HG02943 (cell line): ENCODE results near the gene OSBPL7.

Experiments
- ATAC-seq: cut with Tn5 transposase; IDR thresholded peaks from one replicate; pipeline ENCODE4 v1.9.1; 2021; ENCODE audit warnings: mild to moderate bottlenecking, low read depth, moderate library complexity; ENCODE audit not compliant: unreplicated experiment

The OSBPL7 gene, protein sequence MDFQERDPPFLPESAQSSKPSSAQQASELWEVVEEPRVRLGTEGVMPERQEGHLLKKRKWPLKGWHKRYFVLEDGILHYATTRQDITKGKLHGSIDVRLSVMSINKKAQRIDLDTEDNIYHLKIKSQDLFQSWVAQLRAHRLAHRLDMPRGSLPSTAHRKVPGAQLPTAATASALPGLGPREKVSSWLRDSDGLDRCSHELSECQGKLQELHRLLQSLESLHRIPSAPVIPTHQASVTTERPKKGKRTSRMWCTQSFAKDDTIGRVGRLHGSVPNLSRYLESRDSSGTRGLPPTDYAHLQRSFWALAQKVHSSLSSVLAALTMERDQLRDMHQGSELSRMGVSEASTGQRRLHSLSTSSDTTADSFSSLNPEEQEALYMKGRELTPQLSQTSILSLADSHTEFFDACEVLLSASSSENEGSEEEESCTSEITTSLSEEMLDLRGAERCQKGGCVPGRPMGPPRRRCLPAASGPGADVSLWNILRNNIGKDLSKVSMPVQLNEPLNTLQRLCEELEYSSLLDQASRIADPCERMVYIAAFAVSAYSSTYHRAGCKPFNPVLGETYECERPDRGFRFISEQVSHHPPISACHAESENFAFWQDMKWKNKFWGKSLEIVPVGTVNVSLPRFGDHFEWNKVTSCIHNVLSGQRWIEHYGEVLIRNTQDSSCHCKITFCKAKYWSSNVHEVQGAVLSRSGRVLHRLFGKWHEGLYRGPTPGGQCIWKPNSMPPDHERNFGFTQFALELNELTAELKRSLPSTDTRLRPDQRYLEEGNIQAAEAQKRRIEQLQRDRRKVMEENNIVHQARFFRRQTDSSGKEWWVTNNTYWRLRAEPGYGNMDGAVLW

DNA sequence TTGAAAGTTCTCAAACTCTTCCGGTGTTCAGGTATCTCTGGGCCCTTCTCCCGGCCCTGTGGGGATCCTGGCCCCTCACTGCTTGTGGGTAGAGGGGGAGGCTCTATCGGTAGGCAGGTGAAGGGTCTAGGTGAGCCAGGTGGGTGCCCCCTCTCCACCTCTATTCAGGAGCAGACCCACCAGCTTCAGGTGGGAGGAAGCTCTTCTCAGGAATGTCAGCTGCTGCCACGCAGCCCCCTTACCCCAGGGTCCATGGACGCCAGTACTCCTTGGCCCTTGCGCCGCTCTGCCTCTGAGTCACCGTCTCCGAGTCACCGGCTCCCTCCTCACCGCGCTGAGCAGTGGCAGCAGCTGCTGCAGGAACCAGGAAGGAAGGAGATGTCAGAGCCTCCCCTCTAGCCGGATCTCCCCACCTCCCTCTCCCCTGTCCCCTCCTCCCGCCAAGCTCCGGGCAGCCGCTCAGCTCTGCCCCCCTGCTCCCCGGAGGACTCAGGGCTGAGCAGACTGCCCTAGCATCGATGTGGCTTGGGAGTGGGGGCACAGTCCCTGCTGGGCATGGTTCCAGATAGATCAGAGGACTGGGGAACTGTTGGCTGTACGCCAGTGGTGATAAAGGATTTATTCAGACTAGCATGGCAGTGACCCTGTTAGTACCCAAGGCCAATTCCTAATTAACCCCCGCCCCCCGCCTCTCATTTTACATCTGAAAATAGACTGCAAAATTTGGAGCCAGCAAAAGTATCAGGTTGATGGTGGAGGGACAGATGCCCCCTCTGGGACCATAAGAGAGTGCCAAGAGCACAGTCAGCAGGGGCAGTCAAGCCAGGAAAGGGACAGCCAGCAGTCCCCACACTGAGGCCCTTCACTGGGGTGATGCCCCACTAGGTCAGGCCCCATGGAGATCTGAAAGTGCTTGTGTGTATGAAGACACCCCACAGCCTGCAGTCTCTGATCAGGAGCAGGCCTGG, at the start of gene OSBPL7:
Gene OSBPL7 (minus strand): TSS at position 371 of the 968 bp plus-strand sequence. CDS start 1,516 bp downstream, outside the sequence.
- ATAC-seq: no peak

DNA sequence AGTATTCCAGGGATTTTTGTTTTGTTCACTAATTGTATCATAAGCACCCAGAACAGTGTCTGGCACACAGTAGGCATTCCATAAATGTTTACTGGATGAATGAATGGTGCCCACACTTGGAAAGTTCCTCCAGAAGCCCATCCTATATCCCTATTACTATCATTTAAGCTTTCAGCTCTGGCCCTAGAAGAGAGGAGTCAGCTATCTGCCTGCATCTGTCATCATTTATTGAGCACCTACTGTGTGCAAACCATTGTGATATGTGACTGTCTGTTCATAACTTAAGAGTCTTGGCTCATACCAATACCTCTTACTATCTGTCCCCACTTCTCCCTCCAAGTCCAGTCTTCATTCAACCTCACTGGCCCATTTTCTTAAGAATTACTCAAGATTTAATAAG, 49.5 kb upstream of the OSBPL7 start:
- ATAC-seq: no peak

DNA sequence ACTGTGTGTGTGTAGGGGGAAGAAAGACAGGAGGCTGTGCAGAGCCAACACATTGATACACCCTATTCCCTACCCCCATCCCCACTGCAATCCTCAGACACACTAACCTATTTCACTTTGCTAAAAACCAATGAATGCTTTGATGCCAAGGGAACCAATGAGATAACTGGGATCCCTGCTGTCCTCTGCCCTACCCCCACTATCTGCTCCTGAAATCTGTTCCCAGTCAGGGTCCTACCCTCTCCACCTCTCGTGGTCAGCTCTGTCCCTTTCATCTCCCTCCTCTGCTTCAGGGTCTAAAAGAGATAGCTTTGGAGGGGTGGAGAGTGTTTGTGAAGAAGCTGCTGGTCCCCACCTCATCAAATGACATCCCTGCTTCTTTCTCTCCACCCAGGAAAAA, 48.5 kb upstream of the OSBPL7 start:
- ATAC-seq: no peak

DNA sequence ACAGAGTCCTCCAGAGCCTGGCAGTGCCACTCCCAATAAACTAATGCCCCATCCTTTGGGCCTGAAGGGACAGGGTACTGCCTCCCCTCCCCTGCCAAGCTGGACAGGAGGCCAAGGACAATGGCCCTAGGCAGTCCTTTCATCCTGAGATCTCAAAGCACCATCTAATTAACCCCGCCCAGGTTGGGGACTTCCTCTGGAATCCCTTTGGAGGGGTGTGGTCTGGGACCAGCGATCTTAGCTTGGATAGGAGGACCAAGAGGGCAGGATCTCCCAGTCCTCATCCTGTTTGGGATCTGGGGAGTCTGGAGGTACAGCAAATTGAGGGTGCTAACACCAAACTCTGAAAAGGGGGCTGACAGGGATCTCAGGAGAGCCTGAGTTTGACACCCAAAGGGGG, 47.5 kb upstream of the OSBPL7 start:
- ATAC-seq: no peak

DNA sequence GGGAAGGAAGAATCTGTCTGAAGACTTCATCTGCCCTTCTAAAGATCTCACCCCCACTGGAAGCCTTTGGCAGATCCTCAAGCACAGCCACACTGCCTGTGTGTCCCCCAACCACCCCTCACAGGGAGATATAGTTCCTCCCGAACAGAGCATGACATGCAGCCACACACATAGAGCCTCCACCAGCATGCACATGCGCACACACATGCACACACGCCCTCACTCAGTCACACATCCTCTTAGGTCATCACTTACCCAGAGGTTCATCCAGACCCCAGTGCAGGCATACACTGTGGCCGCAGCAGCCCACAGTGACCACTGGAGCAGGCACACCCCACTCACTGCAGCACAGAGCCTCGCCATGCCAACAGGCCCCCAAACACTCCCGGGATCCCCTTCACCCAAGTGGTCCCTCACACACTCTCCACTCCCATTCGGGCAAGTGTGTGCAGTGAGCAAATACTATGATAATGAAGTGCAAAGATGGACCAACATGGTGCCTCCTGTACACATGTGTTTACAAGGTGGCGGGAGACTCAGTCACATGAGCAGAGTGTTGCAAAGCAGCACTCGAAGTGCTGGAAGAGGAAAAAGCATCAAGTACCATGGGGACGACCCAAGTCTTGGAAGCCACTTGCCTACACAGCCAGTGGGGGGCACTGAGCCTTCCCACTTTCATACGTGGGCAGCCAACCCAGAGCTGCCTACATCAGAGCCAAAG, 46.4 kb upstream of the OSBPL7 start:
- ATAC-seq: no peak

DNA sequence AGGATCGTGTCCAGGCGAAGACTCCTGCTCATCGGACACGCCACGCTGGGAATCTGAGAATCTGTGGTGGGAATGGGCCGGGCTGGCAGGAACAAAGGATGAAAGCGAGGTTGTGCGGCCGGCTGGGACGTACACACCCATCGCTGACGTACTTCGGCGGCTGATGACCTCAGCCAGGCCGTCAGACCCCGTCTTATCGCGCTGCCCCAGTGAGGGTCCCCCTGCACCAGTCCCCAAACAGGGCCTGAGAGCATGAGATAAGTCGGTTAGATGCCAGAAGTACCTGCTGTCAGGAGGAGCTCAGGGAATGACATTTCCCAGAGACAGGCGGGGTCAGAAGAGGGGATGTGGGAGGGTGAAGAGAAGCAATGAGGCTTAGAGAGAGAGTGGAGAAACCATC, 45.3 kb upstream of the OSBPL7 start:
- ATAC-seq: no peak

DNA sequence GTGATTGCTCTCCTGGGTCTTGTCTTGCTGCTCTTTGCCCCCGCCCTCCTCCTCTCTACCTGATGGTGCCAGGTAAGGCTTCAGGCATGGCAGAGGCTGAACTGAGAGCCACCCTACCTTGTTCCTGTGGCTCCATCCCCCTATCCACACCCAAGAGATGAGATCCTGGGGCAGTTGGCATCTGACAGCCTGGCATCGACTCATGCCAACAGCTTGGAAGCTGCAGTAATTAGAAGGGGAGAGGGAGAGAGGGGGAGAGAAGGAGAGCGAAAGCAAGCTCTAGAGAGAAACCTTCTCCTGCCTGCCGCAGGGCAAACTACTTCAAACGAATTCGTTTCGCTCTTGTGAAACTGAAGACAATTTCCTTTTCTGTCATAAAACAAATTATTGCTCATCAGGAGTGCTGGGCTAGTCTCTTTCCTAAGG, 43.2 kb upstream of the OSBPL7 start:
- no peak for ATAC-seq

DNA sequence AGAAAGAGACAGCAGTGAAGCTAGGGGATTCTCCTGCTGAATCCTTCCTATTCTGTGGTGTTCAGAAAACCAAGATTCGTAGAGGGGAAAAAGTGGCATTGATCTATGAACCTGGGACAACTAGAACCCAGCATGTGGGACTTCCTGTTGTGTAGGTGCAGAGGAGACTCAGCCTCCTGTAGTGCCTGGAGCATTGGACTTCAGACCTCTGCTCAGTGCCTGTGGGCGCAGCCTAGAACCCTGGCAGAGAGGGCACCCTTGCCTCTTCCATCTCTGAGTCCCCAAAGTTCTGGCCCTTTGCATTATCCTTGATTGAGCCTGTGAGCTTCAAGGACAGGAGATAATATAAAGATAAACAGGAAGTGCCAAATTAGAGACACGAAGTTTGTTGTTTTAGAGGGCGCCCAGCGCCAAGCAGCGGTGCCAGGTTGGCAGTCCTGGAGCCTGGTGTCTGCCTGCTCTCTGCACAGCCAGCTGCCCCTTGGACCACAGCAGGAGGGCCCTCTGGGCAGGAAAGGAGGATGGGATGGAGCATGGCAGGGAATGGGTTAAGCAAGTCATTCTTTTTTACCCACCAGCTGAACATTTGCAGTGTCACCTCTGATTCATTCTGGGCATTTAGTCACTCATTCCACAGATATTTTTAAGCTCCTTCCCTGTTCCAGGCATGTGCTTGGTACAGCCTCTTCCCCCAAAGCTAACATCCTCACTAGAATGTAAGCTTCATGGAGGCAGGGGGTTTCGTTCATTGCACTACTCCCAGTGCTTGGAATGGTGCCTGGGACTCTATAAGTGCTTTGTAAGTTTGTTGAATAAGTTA, 41.2 kb upstream of the OSBPL7 start:
- ATAC-seq: no peak

DNA sequence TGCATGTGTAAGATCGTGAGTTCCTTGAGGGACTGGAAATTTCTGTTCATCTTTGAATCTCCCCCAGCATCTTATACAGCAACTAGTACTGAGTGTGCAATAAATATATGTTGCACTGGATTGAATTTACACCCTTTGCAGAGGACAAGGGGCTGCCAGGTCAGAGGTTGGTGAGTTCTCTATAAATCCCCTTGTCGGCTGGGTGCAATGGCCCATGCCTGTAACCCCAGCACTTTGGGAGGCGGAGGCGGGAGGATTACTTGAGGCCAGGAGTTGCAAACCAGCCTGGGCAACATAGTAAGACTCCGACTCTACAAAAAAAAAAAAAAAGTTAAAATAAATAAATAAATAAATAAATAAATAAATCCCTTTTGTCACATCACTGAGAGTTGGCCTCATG, 38.8 kb upstream of the OSBPL7 start:
- ATAC-seq: no peak

DNA sequence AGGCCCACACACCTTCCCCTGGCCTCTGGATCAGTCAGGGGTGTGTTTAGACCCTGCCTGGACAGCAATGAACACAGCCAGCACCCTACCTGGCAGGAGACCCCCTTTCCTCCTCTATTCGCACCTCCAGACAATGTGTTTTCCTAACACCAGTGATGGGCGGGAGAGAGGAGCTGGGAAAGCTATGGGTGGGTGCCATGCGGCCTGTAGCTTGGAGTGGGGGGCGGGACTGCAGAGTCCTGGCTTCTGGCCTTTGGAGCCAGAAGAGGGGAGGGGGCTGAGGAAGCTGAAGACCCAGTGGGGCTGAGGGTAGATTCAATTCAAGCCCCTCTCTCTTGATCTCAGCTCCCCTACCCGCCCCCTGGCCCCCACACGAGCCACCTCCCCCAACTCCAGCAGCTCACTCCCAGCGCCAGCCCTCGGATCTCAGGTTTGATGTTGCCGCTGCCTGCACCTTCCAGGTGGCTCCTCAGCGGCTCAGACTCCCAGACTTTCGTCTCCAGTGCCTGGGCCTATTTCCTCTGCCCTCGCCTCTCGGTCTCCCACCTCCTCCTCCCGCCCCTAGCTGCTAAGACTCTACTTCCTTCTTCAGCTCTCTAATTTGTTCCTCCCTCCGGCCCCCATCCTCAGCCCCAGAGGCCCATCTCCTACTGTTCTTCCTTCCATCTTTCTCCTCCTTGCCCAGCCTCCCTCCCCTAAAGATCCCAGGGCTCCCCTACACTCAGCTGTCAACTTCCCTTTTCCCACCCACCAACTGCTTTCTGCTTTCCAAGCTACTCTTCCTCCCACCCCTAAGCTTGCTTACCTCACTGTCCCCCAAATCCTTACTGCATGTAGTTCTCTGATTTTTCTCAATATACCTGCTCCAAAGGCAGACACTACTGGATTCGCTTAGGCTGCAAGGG, 36.2 kb upstream of the OSBPL7 start:
- no peak for ATAC-seq

DNA sequence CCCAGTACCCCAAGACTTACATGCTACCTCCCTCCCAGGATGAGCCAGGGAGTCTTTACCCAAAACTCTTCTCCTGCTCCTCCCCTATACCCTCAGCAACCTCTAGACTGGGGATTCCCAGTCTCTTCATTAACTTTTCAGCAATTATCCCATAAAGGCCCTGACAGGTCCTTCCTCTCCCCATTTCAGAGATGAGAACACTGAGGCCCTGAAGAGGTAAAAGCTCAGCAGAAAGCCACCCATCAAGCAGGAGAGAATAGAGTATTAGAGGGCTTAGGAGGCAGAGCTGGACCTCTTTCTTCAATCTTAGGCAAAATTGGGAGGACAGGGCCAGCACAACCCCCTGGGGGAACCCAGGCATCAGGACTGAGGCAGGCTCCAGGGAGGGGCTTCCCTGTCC, 35.2 kb upstream of the OSBPL7 start:
- ATAC-seq: no peak

DNA sequence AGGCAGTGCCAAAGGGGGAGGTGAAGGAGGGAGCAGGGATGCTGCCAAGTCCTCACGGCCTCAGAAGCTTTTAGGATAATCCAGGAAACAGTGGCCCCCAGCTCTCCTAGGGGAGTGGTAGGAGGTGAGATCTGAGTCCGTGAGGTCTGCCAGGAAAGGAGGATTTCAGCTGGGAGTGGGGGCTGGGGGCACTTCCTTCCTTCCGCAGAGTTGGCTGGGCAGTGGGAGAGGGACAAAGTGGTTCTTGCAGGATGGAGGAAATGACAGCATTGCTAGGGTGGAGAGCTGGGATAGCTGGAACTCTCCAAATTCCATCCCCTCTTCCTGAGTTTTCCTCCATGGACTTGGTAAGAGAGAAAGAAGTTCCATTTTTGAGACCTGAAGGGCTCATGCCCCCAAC, 34.1 kb upstream of the OSBPL7 start:
- no peak for ATAC-seq

DNA sequence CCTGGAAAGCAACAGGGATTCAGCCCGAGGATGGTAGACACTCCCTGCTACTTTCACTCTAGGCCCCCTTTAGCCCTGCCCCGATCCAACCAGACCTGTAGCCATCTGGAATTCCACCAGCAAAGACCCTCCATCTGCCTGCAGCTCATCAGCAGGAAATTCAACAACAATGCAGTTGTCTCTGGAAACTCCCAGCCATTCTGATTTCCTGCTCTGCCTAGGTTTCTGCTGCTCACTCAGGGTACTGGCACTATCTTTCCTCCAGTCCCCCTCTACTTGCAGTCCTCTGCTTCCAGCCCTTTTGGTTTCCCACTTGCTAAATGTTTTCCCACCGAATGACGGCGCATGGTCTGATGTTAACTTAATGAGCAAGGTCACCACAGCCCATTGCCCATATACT, 32.0 kb upstream of the OSBPL7 start:
- no peak for ATAC-seq

DNA sequence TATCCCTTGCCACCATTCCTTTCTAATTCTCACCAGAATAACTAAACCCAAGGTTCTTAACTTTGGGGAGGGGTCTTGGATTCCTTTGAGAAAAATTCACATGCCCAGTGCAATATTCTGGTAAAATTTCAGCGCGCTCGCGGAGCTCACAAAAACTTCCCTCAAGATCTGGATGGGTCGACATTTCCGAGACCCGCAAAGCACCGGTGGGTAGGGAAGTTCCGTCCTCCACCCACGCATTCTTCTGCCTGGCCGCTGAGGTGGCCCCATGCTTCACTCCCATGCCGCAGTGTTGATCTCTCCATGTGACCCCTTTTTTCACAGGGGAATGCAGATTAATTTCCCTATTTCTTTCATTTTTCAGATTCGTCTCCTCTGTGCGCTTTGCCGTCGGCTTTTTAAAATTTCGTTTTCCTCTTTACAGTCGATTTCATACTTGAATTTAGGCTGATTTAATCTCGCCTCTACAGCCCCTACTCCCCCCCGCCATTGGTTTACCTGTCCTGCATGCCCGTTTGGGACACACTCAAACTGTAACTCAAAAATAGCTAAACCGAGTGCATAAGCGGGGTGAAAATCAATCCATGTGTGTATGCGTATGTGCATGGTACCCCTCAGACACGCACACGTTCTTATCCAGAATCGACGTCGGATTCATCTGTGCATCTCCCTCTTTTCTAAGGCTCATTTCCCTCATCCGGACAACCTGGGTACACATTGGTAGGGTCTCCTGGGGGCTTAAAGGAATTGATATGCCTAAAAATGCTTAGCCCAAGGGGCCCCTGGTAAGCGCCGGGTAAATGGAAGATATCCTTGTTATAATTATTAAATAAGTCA, 30.7 kb upstream of the OSBPL7 start:
- no peak for ATAC-seq

DNA sequence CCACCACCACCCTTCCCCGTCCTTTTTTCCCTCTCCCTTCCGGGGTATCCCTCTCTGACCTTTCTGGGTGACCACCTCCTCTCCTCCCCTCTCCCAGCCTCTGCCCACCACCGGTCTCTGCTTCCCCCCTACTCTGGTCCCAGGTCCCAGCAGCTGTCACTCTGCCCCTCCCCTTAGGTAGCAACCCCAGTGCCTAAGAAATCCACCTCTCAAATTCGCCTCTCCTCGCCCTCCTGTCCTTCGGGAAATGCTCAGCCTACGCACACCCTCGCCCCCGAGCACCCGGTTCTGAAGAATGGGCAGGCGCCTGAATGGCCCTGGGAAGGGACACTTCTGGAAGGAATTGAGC, 30.1 kb upstream of the OSBPL7 start:
- ATAC-seq: no peak

DNA sequence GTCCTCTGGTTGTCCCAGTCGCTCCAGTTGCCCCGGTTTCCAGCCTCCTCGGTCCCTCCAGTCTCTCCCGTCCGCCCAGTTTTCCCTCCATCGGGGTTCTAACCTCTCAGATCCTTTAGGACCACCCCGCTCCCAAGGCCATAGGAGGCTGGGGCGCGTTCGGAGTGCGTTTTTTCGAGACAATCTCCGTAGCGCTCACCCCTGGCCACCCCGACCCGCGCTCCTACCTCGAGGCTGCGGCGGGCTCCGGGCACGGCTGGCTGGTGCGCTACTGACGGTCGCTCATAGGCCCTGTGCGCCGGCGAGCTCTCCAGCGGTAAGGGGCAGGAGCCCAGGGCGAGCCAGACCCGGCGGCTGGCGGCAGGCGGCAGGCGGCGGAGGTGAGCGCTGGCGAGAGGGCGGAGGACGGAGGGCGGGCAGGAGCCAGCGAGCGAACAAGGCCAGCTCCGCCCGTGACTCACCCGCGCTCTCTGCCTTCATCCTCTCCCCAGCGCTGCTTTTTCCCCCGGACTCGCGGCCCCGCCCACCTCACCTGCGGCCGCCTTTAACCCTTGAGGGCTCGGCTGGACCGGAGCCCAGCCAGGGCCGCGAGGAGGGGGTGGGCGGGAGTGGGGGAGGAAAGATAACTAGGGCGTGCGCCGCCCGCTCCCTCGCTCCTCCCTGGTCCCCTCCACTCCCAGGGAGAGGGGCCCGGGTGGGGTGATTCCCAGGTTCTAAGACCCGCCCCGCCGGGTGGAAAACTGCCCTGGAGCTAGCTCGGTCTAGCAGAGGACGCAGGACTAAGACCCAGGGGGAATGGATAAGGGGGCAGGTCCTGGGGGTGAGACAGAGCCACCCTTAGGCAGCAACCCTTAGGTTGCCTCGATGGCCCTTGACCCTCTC, 29.3 kb upstream of the OSBPL7 start, which contains the start of gene SP6:
Gene SP6 (minus strand): TSS at position 472 of the 882 bp plus-strand sequence. CDS start 2,734 bp downstream, outside the sequence.
- no peak for ATAC-seq
